ENCODE data around the gene VAV3. TPM values are rescaled to one million over a fixed set of nuclear protein-coding genes. Genes with fewer than 3 reads are reported as not detected.

The VAV3 gene
- total and polyA plus RNA-seq, 12 donors, result 0.72 to 3.4 (median 1.9) TPM

- intact Hi-C loops (cut with DNase I), result no loop called here
- Histone ChIP-seq H3K9me3 (peaks cover 0 to 13% (median 0%) of the 10 kb centered on the region in 11 donors), H3K36me3 (no peaks in the 10 kb centered on the region), H3K27me3 (no peaks in the 10 kb centered on the region), H3K4me1 (peaks cover 0 to 25% (median 0%) of the 10 kb centered on the region in 9 donors), H3K27ac (no peak overlapping the region), H3K4me3 (no peak overlapping the region)
- DNase-seq (no peak), ATAC-seq (no peak)
- no peak for TF ChIP-seq CTCF (IDR thresholded peaks at IDR 0.05)
- WGBS, 2 donors, result 63 to 80% methylated on average over 1 of the region's 1 CpG
Observed at GRCh38 chr1:107804741-107805140, 160.2 kb downstream of the VAV3 start.

GRCh38 chr1:107804134-107804533 lies 160.8 kb downstream of the VAV3 start:
- Histone ChIP-seq H3K36me3 (no peaks in the 10 kb centered on the region), H3K4me3 (no peak overlapping the region), H3K9me3 (peaks cover 0 to 13% (median 0%) of the 10 kb centered on the region in 11 donors), H3K4me1 (peaks cover 0 to 25% (median 0%) of the 10 kb centered on the region in 9 donors), H3K27ac (no peak overlapping the region), H3K27me3 (no peaks in the 10 kb centered on the region)
- intact Hi-C loops (cut with DNase I), result no loop called here
- no peak for DNase-seq
- WGBS, 2 donors, result 67 to 75% methylated on average over 1 of the region's 1 CpG
- TF ChIP-seq CTCF (IDR thresholded peaks at IDR 0.05), result no peak
- ATAC-seq, result no peak

- Histone ChIP-seq H3K27ac (no peak overlapping the region), H3K36me3 (no peaks in the 10 kb centered on the region), H3K4me1 (peaks cover 0 to 25% (median 0%) of the 10 kb centered on the region in 9 donors), H3K4me3 (no peak overlapping the region), H3K27me3 (no peaks in the 10 kb centered on the region), H3K9me3 (peaks cover 0 to 13% (median 0%) of the 10 kb centered on the region in 11 donors)
- TF ChIP-seq CTCF (IDR thresholded peaks at IDR 0.05), result no peak
- intact Hi-C loops (cut with DNase I), result no loop called here
- 57 to 69% methylated on average over 1 of the region's 1 CpG for WGBS, 2 donors
- ATAC-seq, result no peak
- no peak for DNase-seq
Observed at GRCh38 chr1:107803579-107803978, 161.4 kb downstream of the VAV3 start.

GRCh38 chr1:107802654-107803053 lies 162.3 kb downstream of the VAV3 start:
- Histone ChIP-seq H3K4me1 (peaks cover 0 to 25% (median 0%) of the 10 kb centered on the region in 9 donors), H3K27ac (no peak overlapping the region), H3K36me3 (no peaks in the 10 kb centered on the region), H3K27me3 (no peaks in the 10 kb centered on the region), H3K9me3 (peaks cover 0 to 13% (median 0%) of the 10 kb centered on the region in 11 donors), H3K4me3 (no peak overlapping the region)
- ATAC-seq, result no peak
- DNase-seq, result no peak
- TF ChIP-seq CTCF (IDR thresholded peaks at IDR 0.05), result no peak
- intact Hi-C loops (cut with DNase I), result no loop called here
- WGBS, 2 donors, result 91 to 94% methylated on average over 1 of the region's 1 CpG
